ENCODE measurements around the gene DDIT3. TPM values are rescaled to one million over a fixed set of nuclear protein-coding genes. Genes with fewer than 3 reads are reported as not detected.

DDIT3 gene
- total and polyA plus RNA-seq, 7 experiments from 2014 or later: 15.9 to 124 (median 48.8) TPM

GRCh38 chr12:57528831-57529555 is 8.7 kb upstream of the DDIT3 start:
- Mint-ChIP-seq H3K27ac (peak overlapping the region in 1 of 9 donors; percentile 76), H3K4me1 (peaks cover 7 to 17% (median 10%) of the 10 kb centered on the region in 7 donors), H3K27me3 (no peaks in the 10 kb centered on the region), H3K4me3 (peak overlapping the region in 1 of 10 donors; percentile 25), H3K9me3 (peaks cover 0 to 1% (median 0%) of the 10 kb centered on the region in 11 donors), H3K36me3 (peaks cover 6 to 31% (median 14%) of the 10 kb centered on the region in 5 donors)
- CTCF ChIA-PET: interaction anchor here (0.7 kb wide), 1 partner anchor 52 kb away, joined by 3 read pairs; no protein-coding TSS in a partner anchor
- ATAC-seq (no peak), DNase-seq (no peak)
- POLR2A ChIA-PET: interaction anchor here (0.6 to 1.3 kb wide), 5 partner anchors 10 to 131 kb away, joined by 3 to 4 read pairs (median 3); no protein-coding TSS in a partner anchor
- Histone ChIP-seq H3K9me3 (ENCODE audit: control insufficient read depth in 2 of 3, low read length in 3 of 3) (no peaks in the 10 kb centered on the region), H3K4me1 (ENCODE audit: control insufficient read depth in 2 of 2, insufficient read depth in 2 of 2, low read length in 2 of 2) (peaks cover 2 to 3% of the 10 kb centered on the region in 2 donors), H3K4me3 (ENCODE audit: low read length) (no peak overlapping the region), H3K36me3 (ENCODE audit: control insufficient read depth in 2 of 3, insufficient read depth in 3 of 3, low read length in 3 of 3) (peaks cover 10 to 98% (median 34%) of the 10 kb centered on the region in 3 experiments), H3K27me3 (ENCODE audit: control insufficient read depth in 2 of 2, insufficient read depth in 2 of 2, low read length in 2 of 2) (no peaks in the 10 kb centered on the region), H3K27ac (ENCODE audit: low read depth, low read length) (no peak overlapping the region)
- intact Hi-C loops (cut with micrococcal nuclease): loop anchor here in 1 of 2 donors (10.0 kb wide), 1 partner anchor 804 kb away; the partner anchor contains the start of gene NACA

- H3K4me3 ChIP-seq (ENCODE audit: low read length): no peak overlapping the region
- DNase-seq (no peak), ATAC-seq (no peak)
- intact Hi-C loops (cut with micrococcal nuclease): loop anchor here in 1 of 2 donors (10.0 kb wide), 1 partner anchor 803 kb away; the partner anchor contains the start of gene NACA
- Mint-ChIP-seq H3K27ac (peak overlapping the region in 2 of 9 donors; percentile 22 to 59), H3K4me1 (peaks cover 15 to 25% (median 18%) of the 10 kb centered on the region in 7 donors), H3K36me3 (peaks cover 6 to 30% (median 13%) of the 10 kb centered on the region in 5 donors), H3K9me3 (peaks cover 0 to 5% (median 0%) of the 10 kb centered on the region in 11 donors), H3K4me3 (no peak overlapping the region), H3K27me3 (no peaks in the 10 kb centered on the region)
- no peaks in the 10 kb centered on the region for H3K9me3 ChIP-seq (ENCODE audit: control insufficient read depth in 2 of 3, low read length in 3 of 3)
- H3K27ac ChIP-seq (ENCODE audit: low read depth, low read length): no peak overlapping the region
- H3K4me1 ChIP-seq (ENCODE audit: control insufficient read depth in 2 of 2, insufficient read depth in 2 of 2, low read length in 2 of 2): peaks cover 9 to 11% of the 10 kb centered on the region in 2 donors
- POLR2A ChIA-PET: interaction anchor here (0.9 kb wide), 1 partner anchor 69 kb away, joined by 3 read pairs; no protein-coding TSS in a partner anchor
- H3K36me3 ChIP-seq (ENCODE audit: control insufficient read depth in 2 of 3, insufficient read depth in 3 of 3, low read length in 3 of 3): peaks cover 7 to 90% (median 34%) of the 10 kb centered on the region in 3 experiments
- CTCF ChIA-PET: no interaction called here
- no peaks in the 10 kb centered on the region for H3K27me3 ChIP-seq (ENCODE audit: control insufficient read depth in 2 of 2, insufficient read depth in 2 of 2, low read length in 2 of 2)
Observed at GRCh38 chr12:57528176-57528575, 7.9 kb upstream of the DDIT3 start.

- no peaks in the 10 kb centered on the region for H3K9me3 ChIP-seq (ENCODE audit: control insufficient read depth in 2 of 3, low read length in 3 of 3)
- no peak overlapping the region for H3K4me3 ChIP-seq (ENCODE audit: low read length)
- H3K36me3 ChIP-seq (ENCODE audit: control insufficient read depth in 2 of 3, insufficient read depth in 3 of 3, low read length in 3 of 3): peaks cover 7 to 80% (median 26%) of the 10 kb centered on the region in 3 experiments
- Mint-ChIP-seq H3K9me3 (peaks cover 0 to 5% (median 0%) of the 10 kb centered on the region in 11 donors), H3K36me3 (peaks cover 0 to 20% (median 4%) of the 10 kb centered on the region in 5 donors), H3K27me3 (peaks cover 0 to under 1% (median 0%) of the 10 kb centered on the region in 5 donors), H3K4me1 (peaks cover 17 to 27% (median 21%) of the 10 kb centered on the region in 7 donors), H3K27ac (peak overlapping the region in 2 of 9 donors; percentile 45 to 65), H3K4me3 (peak overlapping the region in 1 of 10 donors; percentile 41)
- ATAC-seq (no peak), DNase-seq (no peak)
- ChIA-PET CTCF (interaction anchor here (0.6 kb wide), 1 partner anchor 56 kb away, joined by 4 read pairs; no protein-coding TSS in a partner anchor), POLR2A (interaction anchor here (0.6 to 1.0 kb wide), 2 partner anchors 20 to 53 kb away, joined by 3 to 5 read pairs; partner anchors contain the start of gene DCTN2)
- intact Hi-C loops (cut with micrococcal nuclease): loop anchor here in 1 of 2 donors (10.0 kb wide), 1 partner anchor 802 kb away; the partner anchor contains the start of gene NACA
- H3K27ac ChIP-seq (ENCODE audit: low read depth, low read length): peak overlapping the region; percentile 35
- no peaks in the 10 kb centered on the region for H3K27me3 ChIP-seq (ENCODE audit: control insufficient read depth in 2 of 2, insufficient read depth in 2 of 2, low read length in 2 of 2)
- H3K4me1 ChIP-seq (ENCODE audit: control insufficient read depth in 2 of 2, insufficient read depth in 2 of 2, low read length in 2 of 2): peaks cover 9 to 12% of the 10 kb centered on the region in 2 donors
Observed at GRCh38 chr12:57527184-57527583, 6.9 kb upstream of the DDIT3 start.

GRCh38 chr12:57526477-57527126 is 6.3 kb upstream of the DDIT3 start:
- no peak for DNase-seq
- Mint-ChIP-seq H3K9me3 (peaks cover 0 to 5% (median 0%) of the 10 kb centered on the region in 11 donors), H3K4me3 (no peak overlapping the region), H3K27me3 (peaks cover 0 to 3% (median 0%) of the 10 kb centered on the region in 5 donors), H3K4me1 (peaks cover 23 to 29% (median 27%) of the 10 kb centered on the region in 7 donors), H3K27ac (peak overlapping the region in 1 of 9 donors; percentile 45), H3K36me3 (peaks cover 0 to 15% (median 4%) of the 10 kb centered on the region in 5 donors)
- Histone ChIP-seq H3K36me3 (ENCODE audit: control insufficient read depth in 2 of 3, insufficient read depth in 3 of 3, low read length in 3 of 3) (peaks cover 7 to 74% (median 22%) of the 10 kb centered on the region in 3 experiments), H3K27me3 (ENCODE audit: control insufficient read depth in 2 of 2, insufficient read depth in 2 of 2, low read length in 2 of 2) (no peaks in the 10 kb centered on the region), H3K27ac (ENCODE audit: low read depth, low read length) (peak overlapping the region; percentile 35), H3K4me3 (ENCODE audit: low read length) (no peak overlapping the region), H3K9me3 (ENCODE audit: control insufficient read depth in 2 of 3, low read length in 3 of 3) (no peaks in the 10 kb centered on the region), H3K4me1 (ENCODE audit: control insufficient read depth in 2 of 2, insufficient read depth in 2 of 2, low read length in 2 of 2) (peaks cover 14 to 18% of the 10 kb centered on the region in 2 donors)
- ATAC-seq: no peak
- intact Hi-C loops (cut with micrococcal nuclease): loop anchor here in 1 of 2 donors (10.0 kb wide), 1 partner anchor 802 kb away; the partner anchor contains the start of gene NACA
- CTCF ChIA-PET: interaction anchor here (1.1 kb wide), 1 partner anchor 45 kb away, joined by 3 read pairs; no protein-coding TSS in a partner anchor
- POLR2A ChIA-PET: interaction anchor here (0.6 to 1.0 kb wide), 4 partner anchors 20 to 55 kb away, joined by 3 to 5 read pairs (median 4); partner anchors contain the start of gene DCTN2

GRCh38 chr12:57525615-57526383 is 5.5 kb upstream of the DDIT3 start:
- intact Hi-C loops (cut with micrococcal nuclease): loop anchor here in 1 of 2 donors (10.0 kb wide), 1 partner anchor 801 kb away; the partner anchor contains the start of gene NACA
- CTCF ChIA-PET: interaction anchor here (1.1 kb wide), 1 partner anchor 45 kb away, joined by 3 read pairs; no protein-coding TSS in a partner anchor
- Mint-ChIP-seq H3K4me3 (peak overlapping the region in 2 of 10 donors; percentile 7 to 8), H3K27ac (peak overlapping the region in 3 of 9 donors; percentile 14 to 58 (median 32)), H3K27me3 (peaks cover 0 to 3% (median 0%) of the 10 kb centered on the region in 5 donors), H3K9me3 (peaks cover 0 to 5% (median 0%) of the 10 kb centered on the region in 11 donors), H3K36me3 (peaks cover 0 to 12% (median 4%) of the 10 kb centered on the region in 5 donors), H3K4me1 (peaks cover 25 to 36% (median 31%) of the 10 kb centered on the region in 7 donors)
- POLR2A ChIA-PET: interaction anchor here (0.6 to 2.6 kb wide), 3 partner anchors 10 to 45 kb away, joined by 5 to 10 read pairs (median 5); no protein-coding TSS in a partner anchor
- no peak overlapping the region for H3K4me3 ChIP-seq (ENCODE audit: low read length)
- no peaks in the 10 kb centered on the region for H3K9me3 ChIP-seq (ENCODE audit: control insufficient read depth in 2 of 3, low read length in 3 of 3)
- no peaks in the 10 kb centered on the region for H3K27me3 ChIP-seq (ENCODE audit: control insufficient read depth in 2 of 2, insufficient read depth in 2 of 2, low read length in 2 of 2)
- H3K4me1 ChIP-seq (ENCODE audit: control insufficient read depth in 2 of 2, insufficient read depth in 2 of 2, low read length in 2 of 2): peaks cover 22 to 26% of the 10 kb centered on the region in 2 donors
- H3K27ac ChIP-seq (ENCODE audit: low read depth, low read length): no peak overlapping the region
- H3K36me3 ChIP-seq (ENCODE audit: control insufficient read depth in 2 of 3, insufficient read depth in 3 of 3, low read length in 3 of 3): peaks cover 5 to 66% (median 22%) of the 10 kb centered on the region in 3 experiments
- DNase-seq (no peak), ATAC-seq (no peak)
